ENCODE measurements around the gene GJD4.

- no peak for TF ChIP-seq POLR2A (IDR thresholded peaks at IDR 0.05)
- TF ChIP-seq CTCF (IDR thresholded peaks at IDR 0.05 in 8 of 11, conservative IDR thresholded peaks at IDR 0.05 in 3 of 11) = no peak
Observed at GRCh38 chr10:35585356-35585755, 19.8 kb upstream of the GJD4 start.
